ENCODE measurements around the gene GPATCH1.

Gene GPATCH1

GRCh38 chr19:33156334-33156733, 75.4 kb downstream of the GPATCH1 start:
- no peak for TF ChIP-seq EZH2phosphoT487 (IDR thresholded peaks at IDR 0.05; ENCODE audit: low read length)
- no peak for TF ChIP-seq EZH2 (optimal IDR thresholded peaks at IDR 0.05; ENCODE audit: low read depth, low read length)
- TF ChIP-seq, protein P1, sequence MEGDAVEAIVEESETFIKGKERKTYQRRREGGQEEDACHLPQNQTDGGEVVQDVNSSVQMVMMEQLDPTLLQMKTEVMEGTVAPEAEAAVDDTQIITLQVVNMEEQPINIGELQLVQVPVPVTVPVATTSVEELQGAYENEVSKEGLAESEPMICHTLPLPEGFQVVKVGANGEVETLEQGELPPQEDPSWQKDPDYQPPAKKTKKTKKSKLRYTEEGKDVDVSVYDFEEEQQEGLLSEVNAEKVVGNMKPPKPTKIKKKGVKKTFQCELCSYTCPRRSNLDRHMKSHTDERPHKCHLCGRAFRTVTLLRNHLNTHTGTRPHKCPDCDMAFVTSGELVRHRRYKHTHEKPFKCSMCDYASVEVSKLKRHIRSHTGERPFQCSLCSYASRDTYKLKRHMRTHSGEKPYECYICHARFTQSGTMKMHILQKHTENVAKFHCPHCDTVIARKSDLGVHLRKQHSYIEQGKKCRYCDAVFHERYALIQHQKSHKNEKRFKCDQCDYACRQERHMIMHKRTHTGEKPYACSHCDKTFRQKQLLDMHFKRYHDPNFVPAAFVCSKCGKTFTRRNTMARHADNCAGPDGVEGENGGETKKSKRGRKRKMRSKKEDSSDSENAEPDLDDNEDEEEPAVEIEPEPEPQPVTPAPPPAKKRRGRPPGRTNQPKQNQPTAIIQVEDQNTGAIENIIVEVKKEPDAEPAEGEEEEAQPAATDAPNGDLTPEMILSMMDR (IDR thresholded peaks at IDR 0.05; ENCODE audit: low read length): no peak
- Histone ChIP-seq H3K4me1 (ENCODE audit: low read length) (0 out of 2 replicates have a peak, but pooled peaks cover 6% of the 10 kb centered on the region), H3K4me2 (ENCODE audit: low read depth, low read length) (no peak overlapping the region), H3K79me2 (ENCODE audit: low read length) (no peaks in the 10 kb centered on the region), H3K9me2 (replicated peaks; ENCODE audit: insufficient read depth, low read length) (no peaks in the 10 kb centered on the region), H2AFZ (ENCODE audit: low read length) (no peak overlapping the region), H3K27ac (ENCODE audit: low read length) (no peak overlapping the region), H4K20me1 (ENCODE audit: insufficient read depth, low read length) (no peaks in the 10 kb centered on the region), H3K9me3 (replicated peaks; ENCODE audit: insufficient read depth, low read length) (no peaks in the 10 kb centered on the region), H3F3A (ENCODE audit: insufficient read depth, low read length) (no peaks in the 10 kb centered on the region), H3K36me3 (replicated peaks; ENCODE audit: insufficient read depth, low read length) (no peaks in the 10 kb centered on the region), H3K4me3 (ENCODE audit: low read length) (no peak overlapping the region), H3K9ac (ENCODE audit: low read length) (no peak overlapping the region), H3K27me3 (replicated peaks; ENCODE audit: insufficient read depth, low read length) (no peaks in the 10 kb centered on the region)
- no peak for DNase-seq

- Histone ChIP-seq H3K9ac (ENCODE audit: low read length) (no peak overlapping the region), H3K79me2 (ENCODE audit: low read length) (no peaks in the 10 kb centered on the region), H4K20me1 (ENCODE audit: insufficient read depth, low read length) (no peaks in the 10 kb centered on the region), H3K27me3 (replicated peaks; ENCODE audit: insufficient read depth, low read length) (no peaks in the 10 kb centered on the region), H3K36me3 (replicated peaks; ENCODE audit: insufficient read depth, low read length) (no peaks in the 10 kb centered on the region), H3K4me2 (ENCODE audit: low read depth, low read length) (no peak overlapping the region), H3K9me2 (replicated peaks; ENCODE audit: insufficient read depth, low read length) (no peaks in the 10 kb centered on the region), H3K4me3 (ENCODE audit: low read length) (no peak overlapping the region), H2AFZ (ENCODE audit: low read length) (no peak overlapping the region), H3F3A (ENCODE audit: insufficient read depth, low read length) (no peaks in the 10 kb centered on the region), H3K4me1 (ENCODE audit: low read length) (0 out of 2 replicates have a peak, but pooled peaks cover 6% of the 10 kb centered on the region), H3K9me3 (replicated peaks; ENCODE audit: insufficient read depth, low read length) (no peaks in the 10 kb centered on the region), H3K27ac (ENCODE audit: low read length) (no peak overlapping the region)
- TF ChIP-seq EZH2 (optimal IDR thresholded peaks at IDR 0.05; ENCODE audit: low read depth, low read length) (no peak), EZH2phosphoT487 (IDR thresholded peaks at IDR 0.05; ENCODE audit: low read length) (no peak)
- TF ChIP-seq, protein P1 (IDR thresholded peaks at IDR 0.05; ENCODE audit: low read length): no peak
- no peak for DNase-seq
Observed at GRCh38 chr19:33157906-33158305, 76.9 kb downstream of the GPATCH1 start.

DNA sequence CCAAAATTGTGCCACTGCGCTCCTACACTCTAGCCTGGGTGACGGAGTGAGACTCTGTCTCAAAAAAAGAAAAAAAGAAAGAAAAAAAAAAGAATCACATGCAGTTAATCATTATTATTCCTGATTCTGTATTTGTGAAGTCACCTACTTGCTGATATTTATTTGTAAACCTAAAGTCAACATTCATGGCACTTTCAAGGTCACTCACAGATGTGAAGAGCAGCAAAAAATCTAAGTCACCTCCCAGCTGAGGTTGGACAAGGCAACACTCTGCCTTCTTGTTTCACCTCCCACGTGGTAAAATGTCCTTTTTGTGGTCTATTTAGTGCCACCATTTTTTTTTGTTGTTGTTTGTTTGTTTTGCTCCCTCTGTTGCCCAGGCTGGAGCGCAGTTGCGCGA, 77.4 kb downstream of the GPATCH1 start:
- no peak overlapping the region for H2AFZ ChIP-seq (ENCODE audit: low read length)
- no peak for DNase-seq
- no peak overlapping the region for H3K4me2 ChIP-seq (ENCODE audit: low read depth, low read length)
- no peaks in the 10 kb centered on the region for H3K9me2 ChIP-seq (replicated peaks; ENCODE audit: insufficient read depth, low read length)
- H3K9ac ChIP-seq (ENCODE audit: low read length): no peak overlapping the region
- 0 out of 2 replicates have a peak, but pooled peaks cover 6% of the 10 kb centered on the region for H3K4me1 ChIP-seq (ENCODE audit: low read length)
- H3K79me2 ChIP-seq (ENCODE audit: low read length): no peaks in the 10 kb centered on the region
- H3K4me3 ChIP-seq (ENCODE audit: low read length): no peak overlapping the region
- no peaks in the 10 kb centered on the region for H3K36me3 ChIP-seq (replicated peaks; ENCODE audit: insufficient read depth, low read length)
- no peaks in the 10 kb centered on the region for H4K20me1 ChIP-seq (ENCODE audit: insufficient read depth, low read length)
- H3F3A ChIP-seq (ENCODE audit: insufficient read depth, low read length): no peaks in the 10 kb centered on the region
- no peak overlapping the region for H3K27ac ChIP-seq (ENCODE audit: low read length)
- no peaks in the 10 kb centered on the region for H3K9me3 ChIP-seq (replicated peaks; ENCODE audit: insufficient read depth, low read length)
- H3K27me3 ChIP-seq (replicated peaks; ENCODE audit: insufficient read depth, low read length): no peaks in the 10 kb centered on the region
- TF ChIP-seq EZH2 (optimal IDR thresholded peaks at IDR 0.05; ENCODE audit: low read depth, low read length) (no peak), EZH2phosphoT487 (IDR thresholded peaks at IDR 0.05; ENCODE audit: low read length) (no peak)
- TF ChIP-seq, protein P1 (IDR thresholded peaks at IDR 0.05; ENCODE audit: low read length): no peak
